ENCODE data around the gene MTRF1L. TPM values are rescaled to one million over a fixed set of nuclear protein-coding genes. Genes with fewer than 3 reads are reported as not detected.

Gene MTRF1L
- total and polyA plus RNA-seq, 10 donors, result 9.6 to 56.4 (median 26.1) TPM

- H3K4me3 ChIP-seq, result no peak overlapping the region
- no peak for DNase-seq
- 64 to 83% (median 77%) methylated on average over 1 of the region's 1 CpG for WGBS, 5 donors
- H3K9me3 ChIP-seq, result no peaks in the 10 kb centered on the region
- peaks cover 19 to 93% (median 49%) of the 10 kb centered on the region in 6 donors for H3K4me1 ChIP-seq
- TF ChIP-seq CTCF (IDR thresholded peaks at IDR 0.05 in 8 of 11, conservative IDR thresholded peaks at IDR 0.05 in 3 of 11) (no peak), POLR2AphosphoS5 (IDR thresholded peaks at IDR 0.05) (no peak), POLR2A (IDR thresholded peaks at IDR 0.05) (no peak)
- H3K27ac ChIP-seq, result no peak overlapping the region
- peaks cover 0 to 8% (median 0%) of the 10 kb centered on the region in 6 donors for H3K36me3 ChIP-seq
- intact Hi-C loops (cut with DNase I; ENCODE audit: low total_unique reads), result no loop called here
- H3K27me3 ChIP-seq (replicated peaks in 1 of 7), result peaks cover 0 to 6% (median 0%) of the 10 kb centered on the region in 7 donors
These were observed 21.9 kb downstream of the MTRF1L start for GRCh38 chr6:152980656-152981055.

- Histone ChIP-seq H3K27me3 (replicated peaks in 1 of 7) (peaks cover 0 to 6% (median 0%) of the 10 kb centered on the region in 7 donors), H3K4me3 (no peak overlapping the region), H3K9me3 (no peaks in the 10 kb centered on the region), H3K27ac (no peak overlapping the region), H3K36me3 (peaks cover 0 to 21% (median 6%) of the 10 kb centered on the region in 6 donors), H3K4me1 (peaks cover 16 to 93% (median 47%) of the 10 kb centered on the region in 6 donors)
- 70 to 78% (median 73%) methylated on average over 1 of the region's 1 CpG for WGBS, 5 donors
- DNase-seq, result no peak
- TF ChIP-seq CTCF (IDR thresholded peaks at IDR 0.05 in 8 of 11, conservative IDR thresholded peaks at IDR 0.05 in 3 of 11) (no peak), POLR2AphosphoS5 (IDR thresholded peaks at IDR 0.05) (no peak), POLR2A (IDR thresholded peaks at IDR 0.05) (no peak)
- intact Hi-C loops (cut with DNase I; ENCODE audit: low total_unique reads), result no loop called here
These were observed 23.4 kb downstream of the MTRF1L start for GRCh38 chr6:152979116-152979515.

- H3K36me3 ChIP-seq, result peaks cover 0 to 31% (median 12%) of the 10 kb centered on the region in 6 donors
- TF ChIP-seq POLR2AphosphoS5 (IDR thresholded peaks at IDR 0.05), result no peak
- TF ChIP-seq CTCF (IDR thresholded peaks at IDR 0.05 in 8 of 11, conservative IDR thresholded peaks at IDR 0.05 in 3 of 11), result no peak
- TF ChIP-seq POLR2A (IDR thresholded peaks at IDR 0.05), result no peak
- no peaks in the 10 kb centered on the region for H3K9me3 ChIP-seq
- no peak for DNase-seq
- no peak overlapping the region for H3K27ac ChIP-seq
- 59 to 74% (median 71%) methylated on average over 3 of the region's 3 CpGs for WGBS, 5 donors
- peaks cover 16 to 96% (median 45%) of the 10 kb centered on the region in 6 donors for H3K4me1 ChIP-seq
- peaks cover 0 to 6% (median 0%) of the 10 kb centered on the region in 7 donors for H3K27me3 ChIP-seq (replicated peaks in 1 of 7)
- intact Hi-C loops (cut with DNase I; ENCODE audit: low total_unique reads), result no loop called here
- no peak overlapping the region for H3K4me3 ChIP-seq
These were observed 24.5 kb downstream of the MTRF1L start for GRCh38 chr6:152978058-152978457.

GRCh38 chr6:152977556-152977955 is 25.0 kb downstream of the MTRF1L start:
- TF ChIP-seq POLR2A (IDR thresholded peaks at IDR 0.05), result no peak
- no peak for TF ChIP-seq POLR2AphosphoS5 (IDR thresholded peaks at IDR 0.05)
- no peak for TF ChIP-seq CTCF (IDR thresholded peaks at IDR 0.05 in 8 of 11, conservative IDR thresholded peaks at IDR 0.05 in 3 of 11)
- no peak overlapping the region for H3K27ac ChIP-seq
- H3K9me3 ChIP-seq, result no peaks in the 10 kb centered on the region
- H3K4me3 ChIP-seq, result no peak overlapping the region
- intact Hi-C loops (cut with DNase I; ENCODE audit: low total_unique reads), result no loop called here
- H3K27me3 ChIP-seq (replicated peaks in 1 of 7), result peaks cover 0 to 5% (median 0%) of the 10 kb centered on the region in 7 donors
- peaks cover 13 to 92% (median 42%) of the 10 kb centered on the region in 6 donors for H3K4me1 ChIP-seq
- H3K36me3 ChIP-seq, result peaks cover 0 to 36% (median 15%) of the 10 kb centered on the region in 6 donors
- DNase-seq, result no peak

Data from spleen (tissue), 11 donors.